ENCODE measurements around the gene LAMB1.

The LAMB1 gene

DNA sequence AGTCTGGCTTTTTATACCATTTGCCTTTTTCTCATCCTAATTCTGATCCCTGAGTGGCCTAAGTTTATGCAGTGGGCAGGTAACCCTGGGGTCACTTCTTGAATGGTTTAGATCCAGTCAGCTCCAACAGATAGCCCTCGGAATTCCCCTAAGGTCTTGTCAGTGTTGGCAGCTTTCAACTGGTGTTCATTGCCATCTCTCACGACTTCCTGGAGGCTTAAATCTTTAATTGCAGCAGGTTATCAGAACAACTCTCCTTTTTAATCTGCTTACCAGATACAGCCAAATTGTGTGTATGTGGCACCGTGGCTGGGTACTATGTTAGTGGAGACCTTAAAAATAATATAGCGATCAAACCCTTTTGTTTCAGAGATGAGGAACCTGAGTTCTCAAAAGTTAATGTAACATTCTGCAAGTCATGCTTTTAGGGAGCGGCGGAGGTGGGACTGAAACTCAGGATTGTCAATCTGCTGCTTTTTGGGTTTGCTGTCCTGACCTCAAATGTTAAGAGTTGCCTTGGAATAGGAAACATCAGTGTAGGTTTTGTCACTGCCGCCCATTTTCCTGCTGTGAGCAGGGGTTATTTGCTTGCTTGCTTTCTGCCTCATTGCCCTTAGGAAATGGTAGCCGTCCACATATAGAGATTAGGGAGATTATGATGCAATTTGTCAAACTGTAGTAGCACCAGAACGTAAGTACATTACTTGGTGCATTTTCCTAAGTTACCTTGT, 111.2 kb downstream of the LAMB1 start:
- H2AFZ ChIP-seq (ENCODE audit: low read length) = peak overlapping the region; percentile 97

DNA sequence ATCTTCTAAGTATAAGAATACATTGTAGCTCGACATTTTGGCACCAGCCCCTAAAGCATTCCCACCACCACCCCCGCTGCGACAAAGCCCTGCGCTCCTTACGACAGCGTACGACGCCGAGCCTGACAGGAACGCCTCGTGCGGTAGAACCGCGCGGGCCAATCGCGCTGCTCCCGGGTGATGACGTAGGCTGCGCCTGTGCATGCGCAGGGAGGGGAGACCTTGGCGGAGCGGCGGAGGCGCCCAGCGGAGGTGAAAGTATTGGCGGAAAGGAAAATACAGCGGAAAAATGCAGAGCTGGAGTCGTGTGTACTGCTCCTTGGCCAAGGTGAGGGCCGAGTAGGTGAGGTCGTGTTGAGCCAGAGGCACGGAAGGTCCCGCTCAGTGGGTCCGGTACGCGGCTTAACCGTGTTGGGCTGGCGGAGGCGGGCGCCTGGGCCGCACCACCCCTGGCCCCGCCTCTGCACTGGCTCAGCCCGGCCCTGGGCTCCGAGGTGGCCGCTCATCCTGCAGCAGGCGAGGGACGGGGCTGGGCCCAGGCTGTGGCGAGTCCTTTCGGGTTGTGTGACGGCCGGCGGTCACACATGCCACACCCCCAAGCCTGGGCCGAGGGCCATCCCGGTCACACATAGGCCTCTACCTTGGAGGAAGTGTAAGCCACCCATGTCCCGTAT, 111.9 kb downstream of the LAMB1 start, which contains the start of gene DLD:
Gene DLD (plus strand): TSS at position 222 of the 674 bp plus-strand sequence. CDS start 68 bp downstream, at position 290.
- peak within 1 kb of the TSS; percentile 80 for H3K27ac ChIP-seq (ENCODE audit: low read length)
- peak within 1 kb of the TSS; percentile 83 for H3K9ac ChIP-seq (ENCODE audit: low read length)
- H3F3A ChIP-seq (ENCODE audit: insufficient read depth, low read length) = peaks cover 9% of the 10 kb centered on the region
- DNase-seq = peak; percentile 98
- TF ChIP-seq, protein P1, sequence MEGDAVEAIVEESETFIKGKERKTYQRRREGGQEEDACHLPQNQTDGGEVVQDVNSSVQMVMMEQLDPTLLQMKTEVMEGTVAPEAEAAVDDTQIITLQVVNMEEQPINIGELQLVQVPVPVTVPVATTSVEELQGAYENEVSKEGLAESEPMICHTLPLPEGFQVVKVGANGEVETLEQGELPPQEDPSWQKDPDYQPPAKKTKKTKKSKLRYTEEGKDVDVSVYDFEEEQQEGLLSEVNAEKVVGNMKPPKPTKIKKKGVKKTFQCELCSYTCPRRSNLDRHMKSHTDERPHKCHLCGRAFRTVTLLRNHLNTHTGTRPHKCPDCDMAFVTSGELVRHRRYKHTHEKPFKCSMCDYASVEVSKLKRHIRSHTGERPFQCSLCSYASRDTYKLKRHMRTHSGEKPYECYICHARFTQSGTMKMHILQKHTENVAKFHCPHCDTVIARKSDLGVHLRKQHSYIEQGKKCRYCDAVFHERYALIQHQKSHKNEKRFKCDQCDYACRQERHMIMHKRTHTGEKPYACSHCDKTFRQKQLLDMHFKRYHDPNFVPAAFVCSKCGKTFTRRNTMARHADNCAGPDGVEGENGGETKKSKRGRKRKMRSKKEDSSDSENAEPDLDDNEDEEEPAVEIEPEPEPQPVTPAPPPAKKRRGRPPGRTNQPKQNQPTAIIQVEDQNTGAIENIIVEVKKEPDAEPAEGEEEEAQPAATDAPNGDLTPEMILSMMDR (IDR thresholded peaks at IDR 0.05; ENCODE audit: low read length) = no peak
- no peaks in the 10 kb centered on the region for H3K9me3 ChIP-seq (replicated peaks; ENCODE audit: insufficient read depth, low read length)
- peaks cover 46% of the 10 kb centered on the region for H3K79me2 ChIP-seq (ENCODE audit: low read length)
- peaks cover 8% of the 10 kb centered on the region; the same call in 1 of the 2 replicates for H3K36me3 ChIP-seq (replicated peaks; ENCODE audit: insufficient read depth, low read length)
- peak within 1 kb of the TSS; percentile 97 for H2AFZ ChIP-seq (ENCODE audit: low read length)
- H3K9me2 ChIP-seq (replicated peaks; ENCODE audit: insufficient read depth, low read length) = no peaks in the 10 kb centered on the region
- H4K20me1 ChIP-seq (ENCODE audit: insufficient read depth, low read length) = 0 out of 2 replicates have a peak, but pooled peaks cover 6% of the 10 kb centered on the region
- H3K4me3 ChIP-seq (ENCODE audit: low read length) = peak within 1 kb of the TSS; percentile 79
- no peaks in the 10 kb centered on the region for H3K27me3 ChIP-seq (replicated peaks; ENCODE audit: insufficient read depth, low read length)
- H3K4me1 ChIP-seq (ENCODE audit: low read length) = peaks cover 10% of the 10 kb centered on the region
- H3K4me2 ChIP-seq (ENCODE audit: low read depth, low read length) = peak within 1 kb of the TSS; percentile 94

More for the DNA sequence above, 111.2 kb downstream of the LAMB1 start:
- peak; percentile 68 for DNase-seq
- Histone ChIP-seq H3K27me3 (replicated peaks; ENCODE audit: insufficient read depth, low read length) (no peaks in the 10 kb centered on the region), H3K79me2 (ENCODE audit: low read length) (peaks cover 53% of the 10 kb centered on the region), H3F3A (ENCODE audit: insufficient read depth, low read length) (peaks cover 9% of the 10 kb centered on the region), H3K27ac (ENCODE audit: low read length) (peak overlapping the region; percentile 80), H3K9me3 (replicated peaks; ENCODE audit: insufficient read depth, low read length) (no peaks in the 10 kb centered on the region), H3K9me2 (replicated peaks; ENCODE audit: insufficient read depth, low read length) (no peaks in the 10 kb centered on the region), H3K9ac (ENCODE audit: low read length) (peak overlapping the region; percentile 83), H3K36me3 (replicated peaks; ENCODE audit: insufficient read depth, low read length) (peaks cover 8% of the 10 kb centered on the region; the same call in 1 of the 2 replicates), H3K4me3 (ENCODE audit: low read length) (peak overlapping the region; percentile 79), H3K4me1 (ENCODE audit: low read length) (peaks cover 10% of the 10 kb centered on the region), H3K4me2 (ENCODE audit: low read depth, low read length) (peak overlapping the region; percentile 94), H4K20me1 (ENCODE audit: insufficient read depth, low read length) (0 out of 2 replicates have a peak, but pooled peaks cover 6% of the 10 kb centered on the region)
- TF ChIP-seq EZH2phosphoT487 (IDR thresholded peaks at IDR 0.05; ENCODE audit: low read length) (no peak), EZH2 (optimal IDR thresholded peaks at IDR 0.05; ENCODE audit: low read depth, low read length) (no peak)
- TF ChIP-seq, protein P1 (IDR thresholded peaks at IDR 0.05; ENCODE audit: low read length) = no peak

DNA sequence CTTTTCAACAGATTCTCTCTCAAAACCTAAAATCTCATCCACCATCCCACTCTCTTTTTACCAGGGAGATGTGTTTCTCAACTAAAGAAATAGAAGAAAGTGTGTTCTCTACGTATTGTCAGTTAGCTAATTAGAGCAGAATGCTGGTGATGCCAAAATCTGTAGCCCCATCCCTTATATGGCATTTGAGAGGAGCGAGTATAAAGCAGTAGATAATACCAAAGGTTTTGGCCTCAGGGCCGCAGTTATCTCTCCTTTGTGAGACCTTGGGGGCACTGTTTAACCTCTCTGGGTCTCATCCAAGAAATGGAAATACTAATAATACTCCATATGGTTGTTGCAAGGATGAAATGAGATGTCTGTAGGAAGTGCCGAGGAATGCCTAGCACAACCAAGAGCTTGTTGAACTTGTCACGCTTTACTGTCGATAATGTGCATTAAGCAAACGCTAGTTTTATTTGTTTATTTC, 112.4 kb downstream of the LAMB1 start:
- Histone ChIP-seq H3K9me3 (replicated peaks; ENCODE audit: insufficient read depth, low read length) (no peaks in the 10 kb centered on the region), H3K4me3 (ENCODE audit: low read length) (peak overlapping the region; percentile 79), H3K4me1 (ENCODE audit: low read length) (peaks cover 10% of the 10 kb centered on the region), H3K4me2 (ENCODE audit: low read depth, low read length) (peak overlapping the region; percentile 94), H3K27me3 (replicated peaks; ENCODE audit: insufficient read depth, low read length) (no peaks in the 10 kb centered on the region), H3K36me3 (replicated peaks; ENCODE audit: insufficient read depth, low read length) (peaks cover 8% of the 10 kb centered on the region; the same call in 1 of the 2 replicates), H3K27ac (ENCODE audit: low read length) (peak overlapping the region; percentile 80; the same call in 1 of the 2 replicates), H3F3A (ENCODE audit: insufficient read depth, low read length) (peaks cover 9% of the 10 kb centered on the region), H4K20me1 (ENCODE audit: insufficient read depth, low read length) (0 out of 2 replicates have a peak, but pooled peaks cover 4% of the 10 kb centered on the region), H3K79me2 (ENCODE audit: low read length) (peaks cover 41% of the 10 kb centered on the region), H3K9ac (ENCODE audit: low read length) (peak overlapping the region; percentile 83), H3K9me2 (replicated peaks; ENCODE audit: insufficient read depth, low read length) (no peaks in the 10 kb centered on the region), H2AFZ (ENCODE audit: low read length) (peak overlapping the region; percentile 97)
- peak; percentile 31 for DNase-seq
- TF ChIP-seq EZH2phosphoT487 (IDR thresholded peaks at IDR 0.05; ENCODE audit: low read length) (no peak), EZH2 (optimal IDR thresholded peaks at IDR 0.05; ENCODE audit: low read depth, low read length) (no peak)
- TF ChIP-seq, protein P1 (IDR thresholded peaks at IDR 0.05; ENCODE audit: low read length) = no peak

Measured in MM.1S (cell line).